Esophagus squamous epithelium (tissue), 4 donors: ENCODE results near the gene RAB41.

Experiments
- CTCF ChIP-seq, 6 experiments: fragments of 450-650 bp in 4 of 6; fragments of 200-600 bp in 2 of 6; sonication (generic) in 2 of 6; IDR thresholded peaks; one replicate each; pipeline ENCODE4 v1.5.1; 2016 to 2019; ENCODE audit warnings: antibody characterized with exemption in 6 of 6, mild to moderate bottlenecking in 4 of 6, moderate library complexity in 4 of 6
- POLR2A ChIP-seq, 4 donors: fragments of 450-650 bp; IDR thresholded peaks; one replicate each; pipeline ENCODE4 v1.6.1; 2017; ENCODE audit warnings: antibody characterized with exemption in 4 of 4, mild to moderate bottlenecking in 4 of 4, moderate library complexity in 3 of 4

- TF ChIP-seq CTCF (IDR thresholded peaks at IDR 0.05) (no peak), POLR2A (IDR thresholded peaks at IDR 0.05) (no peak)
These were observed 19.7 kb downstream of the RAB41 start for GRCh38 chrX:70301716-70302115.
